ENCODE measurements around the gene FYB1. TPM values are rescaled to one million over a fixed set of nuclear protein-coding genes. Genes with fewer than 3 reads are reported as not detected.

The FYB1 gene
- total and polyA plus RNA-seq, 2 of the 4 experiments (the other 2 are of a cell fraction), result not detected

DNA sequence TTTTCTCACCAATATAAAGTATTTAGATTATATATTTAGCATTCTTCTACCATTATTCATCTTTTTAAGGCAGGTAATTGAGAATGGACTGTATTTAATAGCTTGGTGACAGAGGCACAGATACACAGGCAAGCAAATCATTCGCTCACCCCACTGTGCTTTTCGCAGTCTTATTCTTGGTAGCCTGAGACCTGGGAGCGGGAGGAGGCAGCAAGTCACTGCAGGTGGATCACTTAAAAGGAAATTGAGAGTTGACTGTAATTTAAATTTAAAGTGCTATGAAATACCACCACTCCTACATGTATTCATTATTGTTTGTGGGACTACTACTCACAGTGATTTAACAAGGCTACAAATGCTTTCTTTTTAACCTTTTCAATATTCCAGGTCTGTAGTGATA, 154.9 kb downstream of the FYB1 start:
- Histone ChIP-seq H3K14ac (replicated peaks; ENCODE audit: low read depth, low read length) (peak overlapping the region; percentile 58; the same call in 1 of the 2 replicates), H3K27me3 (ENCODE audit: control insufficient read depth, insufficient read depth, low read length) (no peaks in the 10 kb centered on the region), H3K79me1 (ENCODE audit: low read depth in 1 of 2, low read length in 2 of 2) (peaks cover 31 to 53% of the 10 kb centered on the region in 2 experiments), H3K9ac (ENCODE audit: low read depth, low read length) (no peak overlapping the region), H4K8ac (ENCODE audit: low read depth in 2 of 2, low read length in 2 of 2) (no peak overlapping the region; a peak in 1 of 4 replicates), H2BK120ac (ENCODE audit: low read depth, low read length) (no peak overlapping the region), H3K9me3 (ENCODE audit: control insufficient read depth, insufficient read depth, low read length) (peaks cover 7% of the 10 kb centered on the region), H3K27ac (ENCODE audit: insufficient read depth, low read length) (no peak overlapping the region), H3K36me3 (ENCODE audit: control insufficient read depth, insufficient read depth, low read length) (peaks cover 11% of the 10 kb centered on the region), H3K56ac (ENCODE audit: extremely low read depth, insufficient read depth, low read length) (no peak overlapping the region), H4K91ac (ENCODE audit: insufficient read depth, low read depth, low read length) (no peak overlapping the region), H3K4me2 (ENCODE audit: low read depth, low read length) (no peak overlapping the region), H3K9me1 (ENCODE audit: insufficient read depth, low read length) (peaks cover 7% of the 10 kb centered on the region), H2AK5ac (ENCODE audit: low read depth, low read length) (no peak overlapping the region), H2AK9ac (replicated peaks; ENCODE audit: low read depth, low read length, poor library complexity) (no peak overlapping the region), H4K20me1 (ENCODE audit: insufficient read depth, low read length) (peaks cover 61% of the 10 kb centered on the region), H2BK15ac (ENCODE audit: low read depth, low read length) (no peak overlapping the region), H2BK5ac (ENCODE audit: low read depth, low read length, poor library complexity, severe bottlenecking) (no peak overlapping the region), H4K5ac (ENCODE audit: low read depth, low read length) (no peak overlapping the region), H3K23ac (ENCODE audit: low read depth, low read length) (peak overlapping the region; percentile 35; the same call in 1 of the 2 replicates), H2BK20ac (ENCODE audit: low read depth, low read length) (no peak overlapping the region), H2AFZ (replicated peaks; ENCODE audit: low read length, poor library complexity) (no peak overlapping the region), H3K18ac (ENCODE audit: low read depth, low read length) (no peak overlapping the region), H3K4me1 (ENCODE audit: control insufficient read depth, insufficient read depth, low read length) (peaks cover 4% of the 10 kb centered on the region; the same call in 1 of the 2 replicates), H3K4me3 (ENCODE audit: insufficient read depth, low read depth, low read length) (no peak overlapping the region), H3K4ac (ENCODE audit: low read depth, low read length) (no peak overlapping the region)
- ATAC-seq (ENCODE audit: low read depth), result no peak
- in situ Hi-C loops (cut with MboI; ENCODE audit: low sequenced_read_pairs), result no loop called here
- TF ChIP-seq, protein P1, sequence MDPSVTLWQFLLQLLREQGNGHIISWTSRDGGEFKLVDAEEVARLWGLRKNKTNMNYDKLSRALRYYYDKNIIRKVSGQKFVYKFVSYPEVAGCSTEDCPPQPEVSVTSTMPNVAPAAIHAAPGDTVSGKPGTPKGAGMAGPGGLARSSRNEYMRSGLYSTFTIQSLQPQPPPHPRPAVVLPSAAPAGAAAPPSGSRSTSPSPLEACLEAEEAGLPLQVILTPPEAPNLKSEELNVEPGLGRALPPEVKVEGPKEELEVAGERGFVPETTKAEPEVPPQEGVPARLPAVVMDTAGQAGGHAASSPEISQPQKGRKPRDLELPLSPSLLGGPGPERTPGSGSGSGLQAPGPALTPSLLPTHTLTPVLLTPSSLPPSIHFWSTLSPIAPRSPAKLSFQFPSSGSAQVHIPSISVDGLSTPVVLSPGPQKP (IDR thresholded peaks at IDR 0.05; ENCODE audit: borderline replicate concordance, low read depth, low read length), result no peak
- intact Hi-C loops (cut with micrococcal nuclease), result no loop called here
- POLR2A ChIA-PET (ENCODE audit: unreplicated experiment), result no interaction called here
- CTCF ChIA-PET, result no interaction called here
- dilution Hi-C loops (cut with HindIII; ENCODE audit: low sequenced_read_pairs, unreplicated experiment), result no loop called here
- no TSS peak for BruUV-seq (replicated peaks)
- DNase-seq, result no peak
- no CpG with 5 or more reads among the region's 3 CpGs for WGBS, 2 experiments (ENCODE audit: extremely low coverage in 2 of 2, insufficient read length in 1 of 2)
